Globus pallidus (tissue), 1 donor: ENCODE data around the gene CHST8.
"Not testable (repeated sequence)": the region's sequence is repeated elsewhere in the genome, so short reads cannot be mapped to it uniquely, and the experiment has no call there.

Experiments used
- DNase-seq: peaks from one replicate; pipeline ENCODE4 v3.0.0-alpha.2; 2015; ENCODE audit warnings: low spot score

Gene CHST8

DNA sequence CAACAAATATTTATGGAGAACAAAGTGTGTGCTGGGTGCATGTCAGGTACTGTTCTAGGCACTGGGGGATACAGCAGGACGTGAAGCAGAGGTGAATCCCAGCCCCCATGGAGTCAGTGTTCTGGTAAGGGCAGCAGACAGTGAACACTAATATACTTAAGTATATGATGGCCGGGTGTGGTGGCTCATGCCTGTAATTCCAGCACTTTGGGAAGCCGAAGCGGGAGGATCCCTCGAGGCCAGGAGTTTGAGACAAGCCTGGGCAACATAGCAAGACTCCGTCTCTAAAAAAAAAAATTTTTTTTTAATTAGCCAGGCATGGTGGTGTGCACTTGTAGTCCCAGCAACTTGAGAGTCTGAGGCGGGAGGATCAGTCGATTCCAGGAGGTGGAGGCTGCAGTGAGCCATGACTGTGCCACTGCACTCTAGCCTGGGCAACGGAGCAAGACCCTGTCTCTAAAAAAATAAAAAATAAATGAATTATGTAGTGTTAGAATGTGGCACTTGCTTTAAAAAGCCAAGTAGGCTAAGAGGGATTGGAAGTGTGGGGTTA, 22.6 kb downstream of the CHST8 start:
- DNase-seq, result no peak

DNA sequence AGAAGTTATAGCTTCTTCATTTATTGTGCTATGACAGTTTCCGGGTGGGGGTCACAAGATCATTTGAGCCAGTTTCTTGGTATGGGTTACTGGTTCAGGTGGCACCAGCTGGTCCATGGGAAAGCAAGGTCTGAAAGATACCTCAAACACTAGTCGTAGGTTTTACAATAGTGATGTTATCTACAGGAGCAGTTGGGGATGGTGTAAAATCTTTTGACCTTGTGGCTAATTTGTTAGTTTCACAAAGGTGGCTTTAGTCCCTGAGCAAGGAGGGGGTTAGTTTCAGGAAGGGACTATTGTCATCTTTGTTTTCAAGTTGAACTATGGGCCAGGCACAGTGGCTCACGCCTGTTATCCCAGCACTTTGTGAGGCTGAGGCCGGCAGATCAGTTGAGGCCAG, 24.6 kb downstream of the CHST8 start:
- DNase-seq, result no peak

DNA sequence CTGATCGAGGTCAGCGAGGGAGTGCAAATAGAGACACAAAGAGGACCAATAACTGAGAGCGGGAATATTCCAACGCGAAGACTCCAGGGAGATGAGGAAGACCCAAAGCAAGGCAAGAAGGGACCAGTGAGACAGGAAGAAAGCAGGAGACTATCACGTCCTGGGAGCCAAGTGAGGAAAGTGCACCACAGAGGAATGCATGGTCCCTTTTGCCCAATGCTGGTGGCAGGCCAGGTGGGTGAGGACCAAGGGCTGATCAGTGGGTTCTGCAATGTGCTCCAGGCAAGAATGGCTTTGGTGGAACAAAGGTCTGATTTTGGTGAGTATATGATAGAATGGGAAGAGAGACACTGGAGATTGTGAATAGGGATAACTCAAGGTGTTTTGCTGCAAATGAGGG, 25.4 kb downstream of the CHST8 start:
- DNase-seq, result no peak

DNA sequence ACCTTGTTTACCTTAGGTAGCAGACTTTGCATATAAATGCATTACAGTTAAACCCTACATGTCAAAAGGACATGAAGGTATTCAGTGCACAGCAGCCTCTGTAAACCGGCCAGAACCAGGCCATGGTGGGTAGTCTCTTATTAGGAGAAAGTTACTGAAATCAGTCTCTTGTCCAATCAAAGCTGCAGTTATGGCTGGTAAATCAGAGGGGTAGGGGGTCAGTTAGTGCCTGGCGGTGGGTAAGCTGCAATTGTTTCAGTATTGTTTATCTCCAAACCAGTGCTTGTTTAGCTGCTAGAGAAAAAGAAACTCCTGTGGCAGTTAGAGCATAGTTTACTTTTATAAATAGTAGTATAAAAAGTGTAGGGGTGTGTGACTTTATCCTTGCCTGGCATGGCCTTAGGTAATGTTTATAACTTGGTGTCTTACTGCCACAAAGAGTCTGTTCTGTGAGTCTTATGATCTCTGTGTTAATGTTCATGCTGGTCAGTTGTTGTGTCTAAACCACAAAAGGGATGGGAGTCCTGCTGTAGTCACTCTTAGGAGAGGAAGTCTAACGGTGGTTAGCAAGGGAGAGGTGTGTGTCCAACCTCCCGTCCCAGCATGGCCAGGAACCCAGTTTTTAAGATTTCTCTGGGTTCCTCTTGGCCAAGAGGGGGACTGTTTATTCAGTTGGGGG, 28.0 kb downstream of the CHST8 start:
- no peak for DNase-seq

DNA sequence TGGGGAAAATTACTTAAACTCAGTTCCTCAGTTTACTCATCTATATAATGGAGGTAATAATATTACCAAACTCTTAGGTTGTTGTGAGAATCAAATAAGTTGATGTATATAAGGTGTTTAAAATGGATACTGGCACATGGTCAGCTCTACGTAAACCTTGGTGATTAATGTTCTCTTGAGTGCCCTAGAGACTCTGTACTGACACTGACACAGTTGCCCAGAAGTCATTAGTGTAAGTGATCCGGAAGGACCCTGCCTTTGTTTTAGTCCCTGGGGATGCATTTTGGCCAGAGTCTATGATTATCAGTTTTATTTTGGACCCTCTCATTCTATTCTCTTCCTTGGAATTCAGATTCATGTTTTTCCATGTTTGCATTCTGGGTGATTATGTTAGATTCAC, 31.9 kb downstream of the CHST8 start:
- DNase-seq, result no peak

DNA sequence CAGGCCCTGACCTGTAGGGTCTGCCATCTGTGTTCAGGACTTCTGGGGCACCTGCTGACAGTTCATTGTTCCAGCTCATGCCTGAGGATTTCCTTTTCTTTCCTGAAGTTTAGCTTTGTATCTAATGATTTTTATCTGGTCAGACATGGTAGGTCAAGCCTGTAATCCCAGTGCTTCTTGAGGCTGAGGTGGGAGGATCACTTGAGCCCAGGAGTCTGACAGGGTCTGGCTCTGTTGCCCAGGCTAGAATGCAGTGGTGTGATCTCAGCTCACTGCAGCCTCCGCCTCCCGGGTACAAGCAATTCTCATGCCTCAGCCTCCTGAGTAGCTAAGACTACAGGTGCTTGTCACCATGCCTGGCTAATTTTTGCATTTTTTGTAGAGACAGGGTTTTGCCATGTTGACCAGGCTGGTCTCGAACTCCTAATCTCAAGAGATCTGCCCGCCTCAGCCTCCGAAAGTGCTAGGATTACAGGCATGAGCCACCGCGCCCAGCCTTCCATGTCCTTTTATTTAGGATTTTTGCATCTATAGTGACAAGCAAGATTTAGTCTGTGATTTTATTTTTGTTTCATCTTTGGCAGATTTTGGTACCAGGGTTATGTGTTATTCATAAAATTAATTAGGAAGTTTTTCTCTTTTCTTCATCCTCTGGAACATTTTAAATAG, 33.2 kb downstream of the CHST8 start:
- no peak for DNase-seq

DNA sequence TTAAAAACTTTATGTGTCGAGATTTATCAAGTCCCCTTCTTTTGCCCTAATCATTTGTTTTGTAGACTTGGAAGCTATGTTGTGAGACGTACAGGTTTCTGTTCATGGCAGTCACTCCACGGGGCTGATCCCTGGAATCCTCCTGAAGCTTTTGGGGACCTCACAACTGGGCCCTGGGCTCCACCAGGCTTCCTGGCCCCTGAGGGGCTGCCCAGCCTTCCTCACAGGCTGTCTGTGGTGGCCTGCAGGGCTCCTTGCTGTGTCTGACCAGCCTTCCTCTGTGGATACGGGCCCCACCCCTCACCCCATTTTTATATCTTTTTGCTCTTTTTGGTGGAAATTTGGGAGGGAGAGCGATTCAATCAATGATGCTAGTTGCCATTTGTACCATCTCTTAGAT, 38.1 kb downstream of the CHST8 start:
- no peak for DNase-seq

DNA sequence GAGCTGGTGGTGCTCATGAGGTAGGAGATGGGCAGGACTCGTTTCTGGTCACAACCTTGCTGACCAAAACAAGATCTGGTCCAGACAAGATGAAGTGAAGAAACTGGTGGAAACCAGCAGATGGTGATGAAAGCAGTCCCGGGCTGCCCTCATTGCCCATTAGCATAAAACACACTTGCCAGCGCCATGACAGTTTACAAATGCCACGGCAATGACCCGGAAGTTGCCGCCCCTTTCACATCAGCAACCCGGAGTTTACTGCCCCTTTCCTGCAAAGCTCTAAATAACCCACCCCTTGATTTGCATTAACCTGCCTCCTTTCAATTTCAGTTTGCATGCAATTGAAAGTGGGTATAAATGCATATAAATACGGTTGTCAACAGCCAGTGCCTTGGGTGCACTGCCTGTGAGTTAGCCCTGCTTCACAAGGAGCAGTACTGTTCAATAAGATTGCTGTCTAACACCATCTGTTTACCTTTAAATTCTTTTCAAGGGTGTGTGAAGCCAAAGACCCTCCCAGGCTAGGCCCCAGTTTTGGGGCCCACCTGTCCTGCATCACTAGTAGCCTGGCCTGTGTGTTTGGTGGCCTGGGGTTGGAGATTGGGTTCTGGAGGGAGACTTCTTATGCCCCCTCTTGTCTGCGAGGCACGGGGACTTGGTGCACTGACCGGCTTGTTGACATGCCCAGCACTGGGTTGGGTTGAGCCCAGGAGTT, 38.8 kb downstream of the CHST8 start:
- DNase-seq, result no peak

DNA sequence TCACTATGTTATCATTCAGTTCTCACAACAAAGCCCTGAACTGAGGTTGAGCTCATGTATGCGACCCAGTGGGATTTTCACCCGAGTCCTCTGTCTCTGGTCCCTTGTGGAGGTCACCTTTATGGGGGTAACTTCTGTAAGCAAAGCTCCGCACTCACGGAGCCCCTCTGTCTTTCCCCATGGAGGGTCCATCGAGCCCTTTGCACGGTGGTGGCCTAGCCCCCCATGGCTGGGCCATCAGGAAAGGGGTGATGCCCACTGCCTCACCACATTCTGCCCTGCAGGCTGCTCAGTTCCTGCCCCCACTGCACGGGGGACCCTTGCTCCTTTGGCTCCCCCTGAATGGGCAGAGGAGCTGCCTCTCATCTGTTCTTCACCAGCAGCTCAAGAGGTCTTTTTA, 39.6 kb downstream of the CHST8 start:
- DNase-seq, result no peak

DNA sequence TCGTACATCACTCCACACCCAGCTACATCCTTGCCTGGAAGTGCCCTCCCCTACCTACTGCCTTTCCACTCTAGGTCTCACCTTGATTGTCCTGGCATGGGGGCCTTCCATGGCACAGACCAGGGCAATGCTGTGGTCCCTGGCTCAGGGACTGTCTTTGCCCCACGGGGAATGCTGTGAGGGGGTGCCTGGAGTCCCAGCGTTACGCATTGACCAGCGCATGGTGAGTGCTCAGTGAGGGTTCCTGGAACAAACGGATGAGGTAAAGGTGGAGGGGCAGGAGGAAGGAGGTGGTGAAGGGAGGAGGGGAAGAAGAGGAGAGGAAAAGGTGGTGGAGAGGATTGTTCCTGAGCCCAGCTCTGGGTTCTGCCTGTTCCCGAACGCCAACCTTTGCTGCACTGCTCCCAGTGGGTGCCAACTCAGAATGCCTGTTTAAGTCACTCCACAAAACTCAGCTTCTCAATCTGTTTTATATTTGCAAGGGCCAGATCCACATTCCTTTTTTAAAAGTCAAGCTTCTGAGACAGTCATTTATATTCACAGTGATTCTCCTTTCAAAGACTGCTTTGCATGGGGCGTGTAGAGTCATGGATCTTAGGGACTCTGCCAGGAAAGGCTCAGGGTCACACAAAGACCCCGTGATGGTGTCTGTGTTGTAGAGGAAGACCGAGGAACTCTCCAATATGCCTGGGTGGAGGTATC, 40.8 kb downstream of the CHST8 start:
- DNase-seq, result no peak

DNA sequence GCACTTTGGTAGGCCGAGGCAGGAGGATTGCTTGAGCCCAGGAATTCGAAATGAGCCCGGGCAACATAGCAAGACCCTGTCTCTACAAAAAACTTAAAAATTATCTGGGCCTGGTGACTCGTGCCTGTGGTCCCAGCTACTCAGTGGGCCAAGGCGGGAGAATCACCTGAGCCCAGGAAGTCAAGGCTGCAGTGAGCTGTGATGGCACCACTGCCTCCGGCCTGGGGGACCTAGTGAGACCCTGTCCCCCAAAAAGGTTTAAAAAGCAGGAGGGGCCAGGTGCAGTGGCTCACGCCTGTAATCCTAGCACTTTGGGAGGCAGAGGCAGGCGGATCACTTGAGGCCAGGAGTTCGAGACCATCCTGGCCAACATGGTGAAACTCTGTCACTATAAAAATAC, 41.6 kb downstream of the CHST8 start:
- DNase-seq, result not testable (repeated sequence)

DNA sequence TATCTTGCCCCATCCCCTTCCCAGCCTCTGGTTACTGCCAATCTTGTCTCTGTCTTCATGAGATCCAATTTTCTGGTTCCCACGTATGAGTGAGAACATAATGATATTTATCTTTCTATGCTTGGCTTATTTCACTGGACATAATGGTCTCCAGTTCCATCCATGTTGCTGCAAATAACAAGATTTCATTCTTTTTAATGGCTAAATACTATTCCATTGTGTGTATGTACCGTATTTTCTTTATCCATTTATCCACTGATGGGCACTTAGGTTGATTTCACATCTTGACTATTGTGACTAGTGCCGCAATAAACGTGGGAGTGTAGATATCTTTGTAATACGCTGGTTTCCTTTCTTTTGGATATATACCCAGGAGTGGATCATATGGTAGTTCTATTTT, 43.0 kb downstream of the CHST8 start:
- no peak for DNase-seq

DNA sequence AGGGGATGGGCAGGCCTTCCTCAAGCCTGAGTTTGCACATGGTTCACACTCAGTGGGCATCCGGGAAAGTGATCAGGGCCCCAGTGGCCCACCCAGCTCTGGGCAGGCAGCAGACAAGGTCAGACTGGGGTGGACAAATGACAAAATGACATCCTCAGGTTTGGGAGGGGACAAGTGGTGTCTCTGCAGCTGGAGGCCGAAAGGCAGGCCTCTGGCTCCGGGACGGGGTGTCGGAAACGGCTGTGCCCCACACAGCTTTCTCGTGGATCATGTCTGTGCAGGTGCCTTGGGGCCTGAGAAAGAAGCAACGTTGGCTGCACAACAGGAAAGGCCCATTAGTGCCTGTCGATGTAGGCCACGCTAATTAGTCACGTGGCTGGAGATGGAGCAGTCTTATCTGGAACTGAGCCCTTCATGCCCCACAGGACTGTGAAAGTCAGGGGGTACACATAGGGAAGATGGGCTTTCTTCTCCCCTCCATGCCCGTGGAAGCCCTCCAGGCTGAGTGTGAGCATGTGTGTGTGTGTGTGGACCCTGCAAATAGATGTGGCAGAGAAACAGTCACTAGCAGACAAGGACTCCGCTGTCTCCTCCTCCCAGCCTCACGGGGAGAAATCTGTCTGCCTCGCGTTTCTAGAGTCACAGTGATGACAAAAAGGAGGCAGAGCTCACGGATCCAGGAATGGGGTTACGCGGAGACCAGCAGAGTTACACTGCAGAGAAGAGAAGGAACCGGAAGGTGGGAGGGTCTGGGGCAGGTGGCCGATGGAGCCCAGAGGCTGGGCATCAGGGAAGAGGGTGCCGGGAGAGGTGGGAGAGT, 44.2 kb downstream of the CHST8 start:
- no peak for DNase-seq

DNA sequence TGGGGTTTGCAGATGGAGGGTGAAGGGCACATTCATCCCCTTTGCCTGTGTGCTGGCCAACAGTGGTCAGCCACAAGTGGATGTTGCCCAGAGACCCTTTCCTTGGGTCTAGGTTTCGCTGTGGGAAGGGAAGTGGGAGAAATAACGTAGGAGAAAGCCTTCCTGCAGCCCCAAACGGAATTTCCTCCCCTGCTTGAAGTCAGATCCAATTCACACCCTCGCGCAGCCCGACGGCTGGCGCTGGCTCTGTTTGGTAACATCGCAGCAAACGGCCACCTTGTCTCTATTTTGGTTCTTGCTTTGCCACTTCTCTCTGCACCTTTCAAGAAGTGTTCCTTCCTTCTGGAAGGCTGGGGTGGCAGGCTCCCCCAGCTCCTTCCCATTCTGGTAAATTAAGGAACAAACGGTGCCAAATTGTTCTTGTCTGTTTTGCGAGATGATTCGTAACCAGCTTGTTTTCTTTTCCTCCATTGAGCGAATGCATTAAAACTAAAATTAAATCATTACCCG, 45.4 kb downstream of the CHST8 start:
- DNase-seq, result no peak

DNA sequence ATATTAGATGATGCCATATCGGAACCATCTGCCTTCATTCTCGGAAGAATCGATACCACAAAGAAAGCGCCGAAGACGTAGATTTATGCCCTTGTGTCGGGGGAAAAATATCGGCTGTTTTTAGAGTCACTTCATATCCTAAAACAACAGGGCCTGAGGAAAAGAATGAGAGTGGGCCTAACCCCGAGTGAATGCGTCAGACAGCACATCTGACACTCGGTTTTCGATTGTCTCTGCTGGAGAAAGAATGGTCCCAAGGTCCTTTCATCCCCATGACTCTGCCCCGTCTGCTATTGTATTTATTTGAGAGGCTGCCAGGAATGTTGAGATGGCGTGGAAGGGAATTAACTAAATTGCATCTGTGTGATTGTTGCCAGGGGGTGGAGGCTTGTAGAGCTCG, 46.1 kb downstream of the CHST8 start:
- DNase-seq, result no peak

DNA sequence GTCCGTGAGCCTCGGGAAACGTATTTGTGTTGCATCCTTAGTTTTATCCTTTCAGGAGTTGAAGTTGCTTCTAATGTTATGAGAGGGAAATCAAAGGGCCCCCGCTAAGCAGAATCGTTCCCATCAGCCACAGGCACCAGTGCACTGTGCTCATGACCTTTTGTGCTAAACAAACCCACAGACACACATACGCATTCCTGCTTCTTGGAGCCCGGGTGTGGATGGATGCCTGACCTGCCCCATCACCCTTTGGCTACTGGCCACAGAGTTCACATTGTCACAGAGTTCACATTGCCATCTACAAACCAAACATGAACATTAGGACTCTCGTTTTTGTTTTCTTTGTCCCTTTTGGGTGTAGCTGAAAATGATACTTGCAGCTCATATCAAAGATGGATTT, 47.2 kb downstream of the CHST8 start:
- no peak for DNase-seq

DNA sequence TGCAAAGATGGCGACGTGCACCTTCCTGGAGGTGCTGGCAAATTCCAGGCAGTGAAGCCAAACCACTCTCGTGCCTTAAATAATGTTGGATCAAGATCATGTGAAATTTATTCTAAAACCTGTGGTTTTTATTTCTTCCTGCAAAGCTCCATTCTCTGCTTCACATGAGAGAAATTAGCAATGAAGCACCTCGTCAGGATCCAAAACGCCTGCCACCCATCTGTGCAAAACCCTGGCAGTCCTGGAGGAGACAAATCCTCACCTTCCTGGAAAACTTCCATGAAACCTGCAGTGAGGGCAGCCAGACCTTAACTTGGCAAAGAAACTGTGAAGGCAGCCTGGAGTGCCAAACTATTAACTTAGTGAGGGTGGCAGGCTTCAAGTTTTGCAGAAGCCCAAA, 47.6 kb downstream of the CHST8 start:
- no peak for DNase-seq

DNA sequence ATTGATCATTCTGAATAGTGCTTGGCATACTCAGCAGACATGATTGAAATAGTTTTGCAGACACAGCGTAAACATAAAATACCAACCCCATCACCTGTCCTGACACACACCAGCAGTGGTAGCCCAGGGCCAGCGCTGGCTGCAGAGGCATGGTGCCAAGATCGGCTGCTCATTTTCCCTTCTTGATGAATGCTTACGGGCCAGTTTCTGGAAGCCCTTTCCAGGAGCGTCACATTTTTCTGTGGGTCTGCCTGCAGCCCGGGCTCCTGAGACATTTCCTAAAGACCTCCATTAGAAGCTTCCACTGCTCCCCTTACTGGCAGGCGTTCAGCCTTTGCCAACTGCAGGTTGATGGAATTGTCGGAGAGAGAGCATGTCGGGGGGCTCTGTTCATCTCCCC, 48.6 kb downstream of the CHST8 start:
- no peak for DNase-seq

DNA sequence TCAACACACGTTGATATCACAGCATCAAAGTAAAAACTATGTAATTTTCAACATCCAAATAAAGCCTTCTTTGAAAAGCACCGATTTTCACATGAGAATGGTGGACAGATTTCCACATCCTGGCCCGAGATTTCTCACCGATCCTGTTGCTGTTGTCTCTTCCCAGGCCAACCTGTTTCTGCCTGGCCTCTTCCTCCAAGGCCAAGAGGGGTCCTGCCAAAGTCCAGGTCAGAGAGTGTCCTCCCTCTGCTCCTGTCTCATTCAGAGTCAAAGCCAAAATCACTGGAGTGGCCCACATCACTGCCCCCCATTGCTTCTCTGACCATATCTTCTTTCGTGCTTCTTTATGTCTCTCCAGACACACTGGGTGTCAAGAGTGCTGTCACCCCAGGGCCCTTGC, 49.5 kb downstream of the CHST8 start:
- DNase-seq, result no peak

DNA sequence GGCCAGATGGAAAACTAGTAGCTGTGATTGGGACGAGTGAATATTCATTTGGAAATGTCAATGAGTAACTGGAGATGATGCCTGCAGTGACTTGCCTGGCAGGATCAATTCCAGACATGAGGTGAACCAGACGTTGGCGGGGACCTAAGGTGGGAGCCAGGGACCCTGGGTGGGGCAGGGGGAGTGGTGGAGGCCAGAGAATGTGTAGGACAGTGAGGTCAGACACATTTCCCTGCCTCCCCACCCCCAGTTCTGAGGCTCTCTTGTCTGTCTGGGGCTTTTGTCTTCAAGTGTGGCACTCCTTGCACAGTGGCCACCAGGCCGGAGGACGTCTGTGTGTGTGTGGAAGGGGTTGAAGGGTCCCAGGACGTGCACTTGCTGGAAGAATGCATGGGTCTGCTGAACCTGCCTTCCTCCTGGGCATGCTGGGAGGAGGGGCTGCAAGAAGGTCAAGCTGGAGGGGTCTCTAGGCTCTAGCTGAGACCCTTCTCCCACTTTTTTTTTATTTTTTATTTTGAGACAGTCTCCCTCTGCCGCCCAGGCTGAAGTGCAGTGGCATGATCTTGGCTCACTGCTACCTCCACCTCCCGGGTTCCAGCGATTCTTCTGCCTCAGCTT, 51.6 kb downstream of the CHST8 start:
- DNase-seq, result no peak
